Cardiac ventricle fibroblast (primary cell): Measurements from ENCODE around the gene LCN12. TPM values are rescaled to one million over a fixed set of nuclear protein-coding genes. Genes with fewer than 3 reads are reported as not detected.

ENCODE experiments used
- total RNA-seq: library from RNA; depleted of rRNA; stranded (reverse); fragments of >200 nt; gene quantifications from 2 replicates; pipeline ENCODE4 v1.2.3, GENCODE V29; 2015

The LCN12 gene
- total RNA-seq, result not detected in 2 replicates

GRCh38 chr9:136951541-136952320 is at the start of gene LCN12:
LCN12 (plus strand) TSS chr9:136952273; CDS start chr9:136952328, 55 bp downstream.

GRCh38 chr9:136944519-136945332 is 7.3 kb upstream of the LCN12 start, which contains the start of the genes C8G and FBXW5:
C8G (plus strand) TSS chr9:136945243; CDS start chr9:136945321, 78 bp downstream.
FBXW5 (minus strand) TSS chr9:136944738; CDS start chr9:136944083, 655 bp downstream.

GRCh38 chr9:136977223-136977622 is 25.1 kb downstream of the LCN12 start, which contains the start of gene PTGDS:
PTGDS (plus strand) TSS chr9:136977504; CDS start chr9:136977579, 75 bp downstream.

GRCh38 chr9:136982232-136983051 is 30.4 kb downstream of the LCN12 start, which contains the start of gene LCNL1:
LCNL1 (plus strand) TSS chr9:136982993; CDS start chr9:136983587, 594 bp downstream.

GRCh38 chr9:136991993-136992818 is 40.1 kb downstream of the LCN12 start, which contains the start of gene PAXX:
PAXX (plus strand) TSS chr9:136992422; CDS start chr9:136992444, 22 bp downstream.

GRCh38 chr9:136996361-136997292 is 44.6 kb downstream of the LCN12 start, which contains the start of gene CLIC3:
CLIC3 (minus strand) TSS chr9:136996568; CDS start chr9:136996543, 25 bp downstream.

Other genes starting within 250 kb of the LCN12 start
- gene DIPK1B, start 239.7 kb upstream of the LCN12 start, total RNA-seq, result 5.4 and 9.2 TPM in 2 replicates
- not detected in 2 replicates for gene LCN10, start 209.3 kb upstream of the LCN12 start, total RNA-seq
- gene LCN6, start 203.7 kb upstream of the LCN12 start, total RNA-seq, result not detected in 2 replicates
- not detected in 2 replicates for gene LCN8, start 194.0 kb upstream of the LCN12 start, total RNA-seq
- gene LCN15, start 187.8 kb upstream of the LCN12 start, total RNA-seq, result not detected in 2 replicates
- gene TMEM141, start 160.9 kb upstream of the LCN12 start, total RNA-seq, result 43.6 and 52.5 TPM in 2 replicates
- gene CCDC183, start 155.9 kb upstream of the LCN12 start, total RNA-seq, result 0.39 and 1.1 TPM in 2 replicates
- 38.4 and 41.8 TPM in 2 replicates for gene RABL6, start 144.3 kb upstream of the LCN12 start, total RNA-seq
- gene AJM1, start 109.8 kb upstream of the LCN12 start, total RNA-seq, result 1.1 and 1.4 TPM in 2 replicates
- 109 TPM in 2 replicates for gene PHPT1, start 102.9 kb upstream of the LCN12 start, total RNA-seq
- gene MAMDC4, start 99.9 kb upstream of the LCN12 start, total RNA-seq, result 0.37 and 0.78 TPM in 2 replicates
- 418 and 434 TPM in 2 replicates for gene EDF1, start 86.0 kb upstream of the LCN12 start, total RNA-seq
- gene TRAF2, start 65.8 kb upstream of the LCN12 start, total RNA-seq, result 3.9 and 5.9 TPM in 2 replicates
- 137 and 146 TPM in 2 replicates for gene FBXW5, start 7.5 kb upstream of the LCN12 start, total RNA-seq
- not detected in 2 replicates for gene C8G, start 7.0 kb upstream of the LCN12 start, total RNA-seq
- gene PTGDS, start 25.2 kb downstream of the LCN12 start, total RNA-seq, result 211 and 233 TPM in 2 replicates
- 0.73 TPM in 1 of 2 replicates, not detected in the other for gene LCNL1, start 30.7 kb downstream of the LCN12 start, total RNA-seq
- 22.2 and 22.3 TPM in 2 replicates for gene PAXX, start 40.1 kb downstream of the LCN12 start, total RNA-seq
- gene CLIC3, start 44.3 kb downstream of the LCN12 start, total RNA-seq, result 0.83 and 3.2 TPM in 2 replicates
- 27.1 and 27.6 TPM in 2 replicates for gene ABCA2, start 76.0 kb downstream of the LCN12 start, total RNA-seq
- gene FUT7, start 79.8 kb downstream of the LCN12 start, total RNA-seq, result not detected in 2 replicates
- 58.8 and 86.1 TPM in 2 replicates for gene NPDC1, start 93.9 kb downstream of the LCN12 start, total RNA-seq
- gene ENTPD2, start 101.8 kb downstream of the LCN12 start, total RNA-seq, result not detected in 2 replicates
- gene SAPCD2, start 118.3 kb downstream of the LCN12 start, total RNA-seq, result 0.34 and 0.75 TPM in 2 replicates
- gene UAP1L1, start 125.2 kb downstream of the LCN12 start, total RNA-seq, result 6.0 and 9.9 TPM in 2 replicates
- 59.6 and 67.2 TPM in 2 replicates for gene MAN1B1, start 134.7 kb downstream of the LCN12 start, total RNA-seq
- 97.4 and 113 TPM in 2 replicates for gene DPP7, start 162.5 kb downstream of the LCN12 start, total RNA-seq
- gene GRIN1, start 186.9 kb downstream of the LCN12 start, total RNA-seq, result 0.29 TPM in 1 of 2 replicates, not detected in the other
- gene LRRC26, start 217.8 kb downstream of the LCN12 start, total RNA-seq, result not detected in 2 replicates
- gene TMEM210, start 219.8 kb downstream of the LCN12 start, total RNA-seq, result not detected in 2 replicates
- gene ANAPC2, start 236.3 kb downstream of the LCN12 start, total RNA-seq, result 10.9 and 19.1 TPM in 2 replicates
- gene SSNA1, start 236.4 kb downstream of the LCN12 start, total RNA-seq, result 50.5 and 62.2 TPM in 2 replicates
- gene TPRN, start 248.5 kb downstream of the LCN12 start, total RNA-seq, result 9.4 and 14.9 TPM in 2 replicates